Uterus (tissue), 2 donors: ENCODE data around the gene DOCK7.

ENCODE experiments used
- CTCF ChIP-seq, 4 experiments: fragments of 200-600 bp in 2 of 4; fragments of 450-650 bp in 2 of 4; sonication (generic) in 2 of 4; IDR thresholded peaks; one replicate each; pipeline ENCODE4 v1.5.1; 2016 to 2019; ENCODE audit warnings: antibody characterized with exemption in 4 of 4, mild to moderate bottlenecking in 2 of 4, moderate library complexity in 1 of 4
- POLR2A ChIP-seq, 2 donors: fragments of 450-650 bp; IDR thresholded peaks; one replicate each; pipeline ENCODE4 v1.6.1; 2016; ENCODE audit warnings: antibody characterized with exemption in 2 of 2, mild to moderate bottlenecking in 1 of 2, moderate library complexity in 1 of 2

GRCh38 chr1:62444701-62445100 lies 243.5 kb downstream of the DOCK7 start:
- TF ChIP-seq CTCF (IDR thresholded peaks at IDR 0.05) = no peak
- TF ChIP-seq POLR2A (IDR thresholded peaks at IDR 0.05) = no peak
